Panc1 (cell line): ENCODE measurements around the gene KRT9. TPM values are rescaled to one million over a fixed set of nuclear protein-coding genes. Genes with fewer than 3 reads are reported as not detected.

Experiments used
- ATAC-seq: fragments of 200-7000 bp; cut with Tn5 transposase; 2 replicates; pipeline ENCODE4 v1.9.1; 2020; ENCODE audit warnings: mild to moderate bottlenecking, moderate library complexity
- BruUV-seq: library from RNA; stranded (reverse); fragments of 400-500 nt; replicated peaks from 2 replicates; lab custom pipeline; 2021; lab: Mats Ljungman, UMichigan
- CTCF ChIA-PET: fragments of 300-600 bp; sonication (Branson Sonifier 250); formaldehyde crosslinking; loops from one replicate; lab custom pipeline; 2022; ENCODE audit warnings: antibody characterized with exemption; lab: Charles Lee
- POLR2A ChIA-PET: fragments of 300-600 bp; sonication (Branson Sonifier 250); formaldehyde crosslinking; loops from one replicate; lab custom pipeline; 2022; ENCODE audit warnings: antibody characterized with exemption; lab: Charles Lee
- DNase-seq: peaks from one replicate; pipeline ENCODE4 v3.0.0-alpha.2; 2010; ENCODE audit warnings: low read depth, low spot score
- H3K27ac ChIP-seq: 2 replicates; pipeline ENCODE4 v1.5.1; 2011; ENCODE audit warnings: mild to moderate bottlenecking, low read length, inconsistent platforms
- H3K27me3 ChIP-seq: fragments of 200-500 bp; sonication (Bioruptor generic); 2 replicates; pipeline ENCODE4 v1.6.0; 2014; ENCODE audit warnings: low read length, inconsistent platforms; ENCODE audit not compliant: control insufficient read depth, insufficient read depth
- H3K36me3 ChIP-seq: fragments of 200-500 bp; sonication (Bioruptor generic); 2 replicates; pipeline ENCODE4 v1.5.1; 2014; ENCODE audit warnings: inconsistent platforms, mild to moderate bottlenecking, low read length, moderate library complexity; ENCODE audit not compliant: control insufficient read depth, insufficient read depth
- H3K4me1 ChIP-seq: 2 replicates; pipeline ENCODE4 v1.5.1; 2011; ENCODE audit warnings: inconsistent platforms, mild to moderate bottlenecking, low read length, moderate library complexity; ENCODE audit not compliant: control insufficient read depth, insufficient read depth
- H3K4me3 ChIP-seq, 2 experiments: 2 replicates each; pipeline ENCODE4 v1.5.1; 2011 to 2012; ENCODE audit warnings: low read depth in 2 of 2, low read length in 2 of 2, mild to moderate bottlenecking in 2 of 2, inconsistent platforms in 1 of 2, moderate library complexity in 1 of 2
- H3K9me3 ChIP-seq: fragments of 200-500 bp; sonication (Bioruptor generic); 2 replicates; pipeline ENCODE4 v1.5.1; 2014; ENCODE audit warnings: low read depth, mild to moderate bottlenecking, inconsistent platforms, low read length, moderate library complexity; ENCODE audit not compliant: control insufficient read depth, insufficient read depth
- POLR2AphosphoS5 ChIP-seq: IDR thresholded peaks from 2 replicates; pipeline ENCODE4 v1.6.1; 2012; ENCODE audit warnings: mild to moderate bottlenecking, low read depth, low read length, moderate library complexity
- REST ChIP-seq, 2 experiments: IDR thresholded peaks; 2 replicates each; pipeline ENCODE4 v1.6.1; 2011 to 2012; ENCODE audit warnings: low read depth in 2 of 2, control low read depth in 1 of 2, low read length in 1 of 2, mild to moderate bottlenecking in 1 of 2, moderate library complexity in 1 of 2; ENCODE audit not compliant: insufficient read depth in 1 of 2
- SIN3A ChIP-seq: IDR thresholded peaks from 2 replicates; pipeline ENCODE4 v1.6.1; 2012; ENCODE audit warnings: low read depth, mild to moderate bottlenecking, low read length, moderate library complexity, borderline replicate concordance; ENCODE audit not compliant: insufficient read depth
- TCF7L2 ChIP-seq: IDR thresholded peaks from 2 replicates; pipeline ENCODE4 v1.6.1; 2011; ENCODE audit warnings: mild to moderate bottlenecking, low read depth, low read length, inconsistent platforms
- in situ Hi-C: cut with HindIII; loops from 2 replicates; pipeline ENCODE4 v1.10.0; 2016; ENCODE audit warnings: low sequenced_read_pairs, low pct_unique_long_range_greater_than_20kb
- intact Hi-C: fragments of 100-400 bp; cut with micrococcal nuclease; formaldehyde crosslinking; loops from one replicate; pipeline ENCODE4 v1.10.0; 2022; ENCODE audit not compliant: unreplicated experiment
- total RNA-seq: library from RNA; stranded (reverse); gene quantifications from one replicate; pipeline ENCODE4 v1.2.1, GENCODE V29; 2021; ENCODE audit not compliant: unreplicated experiment
- TF ChIP-seq, protein P1 (sequence below): fragments of 450-650 bp; IDR thresholded peaks from 2 replicates; pipeline ENCODE4 v1.5.1; 2017; ENCODE audit warnings: mild to moderate bottlenecking

Gene KRT9
- total RNA-seq, 1 experiment from 2014 or later, result not detected

- H3K4me3 ChIP-seq, result no peak overlapping the region
- no peak for ATAC-seq
- TF ChIP-seq, protein P1, sequence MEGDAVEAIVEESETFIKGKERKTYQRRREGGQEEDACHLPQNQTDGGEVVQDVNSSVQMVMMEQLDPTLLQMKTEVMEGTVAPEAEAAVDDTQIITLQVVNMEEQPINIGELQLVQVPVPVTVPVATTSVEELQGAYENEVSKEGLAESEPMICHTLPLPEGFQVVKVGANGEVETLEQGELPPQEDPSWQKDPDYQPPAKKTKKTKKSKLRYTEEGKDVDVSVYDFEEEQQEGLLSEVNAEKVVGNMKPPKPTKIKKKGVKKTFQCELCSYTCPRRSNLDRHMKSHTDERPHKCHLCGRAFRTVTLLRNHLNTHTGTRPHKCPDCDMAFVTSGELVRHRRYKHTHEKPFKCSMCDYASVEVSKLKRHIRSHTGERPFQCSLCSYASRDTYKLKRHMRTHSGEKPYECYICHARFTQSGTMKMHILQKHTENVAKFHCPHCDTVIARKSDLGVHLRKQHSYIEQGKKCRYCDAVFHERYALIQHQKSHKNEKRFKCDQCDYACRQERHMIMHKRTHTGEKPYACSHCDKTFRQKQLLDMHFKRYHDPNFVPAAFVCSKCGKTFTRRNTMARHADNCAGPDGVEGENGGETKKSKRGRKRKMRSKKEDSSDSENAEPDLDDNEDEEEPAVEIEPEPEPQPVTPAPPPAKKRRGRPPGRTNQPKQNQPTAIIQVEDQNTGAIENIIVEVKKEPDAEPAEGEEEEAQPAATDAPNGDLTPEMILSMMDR, result no peak
- TF ChIP-seq POLR2AphosphoS5 (no peak), SIN3A (no peak), TCF7L2 (no peak), REST (IDR thresholded peaks at IDR 0.05; ENCODE audit: insufficient read depth in 1 of 2, low read depth in 2 of 2, low read length in 1 of 2) (no peak)
- H3K9me3 ChIP-seq, result peaks cover 4% of the 10 kb centered on the region; the same call in 1 of the 2 replicates
- no TSS peak for BruUV-seq
- POLR2A ChIA-PET, result no interaction called here
- no peaks in the 10 kb centered on the region for H3K36me3 ChIP-seq
- in situ Hi-C loops (no loop called here), intact Hi-C loops (no loop called here)
- no peak for DNase-seq
- CTCF ChIA-PET, result interaction anchor here (0.7 to 3.9 kb wide), 3 partner anchors 94 to 112 kb away, joined by 3 to 106 read pairs (median 4); no protein-coding TSS in a partner anchor
- peak overlapping the region; percentile 49; the same call in 1 of the 2 replicates for H3K27ac ChIP-seq
- H3K4me1 ChIP-seq, result peaks cover 33% of the 10 kb centered on the region
- H3K27me3 ChIP-seq, result no peaks in the 10 kb centered on the region
Measured at GRCh38 chr17:41551365-41551764, 20.5 kb downstream of the KRT9 start.

DNA sequence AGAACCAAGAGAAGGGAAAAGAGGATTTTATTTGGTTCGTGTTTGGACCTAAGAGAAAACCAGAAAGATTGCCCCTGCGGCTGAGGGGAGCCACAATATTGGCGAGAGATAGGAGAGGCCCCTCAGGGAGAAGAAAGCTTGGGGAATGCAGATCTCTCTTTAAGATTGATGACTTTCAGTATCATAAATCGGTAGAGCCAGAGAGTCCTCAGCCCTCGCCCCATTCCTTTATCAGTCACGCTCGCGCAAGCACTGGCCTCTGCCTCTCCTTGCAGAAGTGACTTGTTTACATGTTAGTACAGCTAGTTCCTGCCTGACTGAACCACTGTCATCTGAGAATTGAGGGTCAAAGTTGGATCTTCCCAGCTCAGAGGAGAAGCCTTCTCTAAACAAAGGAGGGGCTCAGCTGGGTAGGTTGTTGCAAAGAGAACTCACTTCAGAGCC lies 22.2 kb downstream of the KRT9 start:
- POLR2A ChIA-PET, result interaction anchor here (0.6 to 2.4 kb wide), 4 partner anchors 23 to 139 kb away, joined by 3 to 12 read pairs (median 4); partner anchors contain the start of gene EIF1
- TF ChIP-seq TCF7L2 (no peak), REST (IDR thresholded peaks at IDR 0.05; ENCODE audit: insufficient read depth in 1 of 2, low read depth in 2 of 2, low read length in 1 of 2) (no peak), POLR2AphosphoS5 (no peak), SIN3A (no peak)
- TF ChIP-seq, protein P1, result no peak
- no TSS peak for BruUV-seq
- H3K36me3 ChIP-seq, result no peaks in the 10 kb centered on the region
- intact Hi-C loops (loop anchor here (1.0 to 5.0 kb wide), 4 partner anchors 99 to 692 kb away; no protein-coding TSS in a partner anchor), in situ Hi-C loops (loop anchor here (25.0 kb wide), 1 partner anchor 88 kb away; no protein-coding TSS in a partner anchor)
- no peak for DNase-seq
- H3K27me3 ChIP-seq, result no peaks in the 10 kb centered on the region
- peak overlapping the region; percentile 91 for H3K27ac ChIP-seq
- no peak overlapping the region for H3K4me3 ChIP-seq
- H3K4me1 ChIP-seq, result peaks cover 36% of the 10 kb centered on the region
- CTCF ChIA-PET, result interaction anchor here (0.6 to 3.9 kb wide), 35 partner anchors 9 to 724 kb away, joined by 3 to 106 read pairs (median 8); partner anchors contain the start of genes EIF1, KRT15 and KRT19
- no peak for ATAC-seq
- peaks cover 4% of the 10 kb centered on the region; the same call in 1 of the 2 replicates for H3K9me3 ChIP-seq
